Measurements from ENCODE around the gene ADAMTSL2.

DNA sequence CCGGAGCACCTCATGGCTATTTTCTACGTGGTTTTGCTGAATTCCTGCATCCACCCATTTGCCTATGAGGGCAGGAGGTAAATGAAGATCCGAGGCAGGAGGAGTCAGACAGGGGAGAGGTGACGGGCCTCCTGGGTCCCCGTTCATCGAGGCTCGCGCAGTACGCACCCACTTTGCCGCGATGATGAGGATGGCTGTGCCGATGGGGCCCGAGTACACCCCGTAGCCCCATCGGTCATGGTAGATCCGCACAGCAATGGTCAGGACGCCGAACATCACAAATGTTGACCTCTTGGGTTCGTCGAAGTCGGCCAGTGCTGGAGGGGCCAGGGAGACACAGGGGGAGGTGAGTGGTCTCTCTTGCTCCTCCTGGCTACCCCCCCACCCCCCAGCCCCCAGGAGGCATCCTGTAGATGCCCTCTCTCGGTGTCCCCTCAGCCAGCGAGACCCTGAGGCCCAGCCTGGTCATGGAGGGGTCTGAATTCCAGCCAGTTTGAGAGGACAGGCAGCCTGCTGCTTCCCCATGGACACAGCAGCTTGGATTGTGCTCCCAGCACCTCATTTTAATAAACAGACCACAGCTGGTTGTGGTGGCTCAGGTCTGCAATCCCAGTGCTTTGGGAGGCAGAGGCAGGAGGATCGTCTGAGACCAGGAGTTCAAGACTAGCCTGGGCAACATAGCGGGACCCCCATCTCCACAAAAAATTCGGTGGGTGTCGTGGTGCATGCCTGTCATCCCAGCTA, 15.6 kb upstream of the ADAMTSL2 start:
- TF ChIP-seq, protein P1, sequence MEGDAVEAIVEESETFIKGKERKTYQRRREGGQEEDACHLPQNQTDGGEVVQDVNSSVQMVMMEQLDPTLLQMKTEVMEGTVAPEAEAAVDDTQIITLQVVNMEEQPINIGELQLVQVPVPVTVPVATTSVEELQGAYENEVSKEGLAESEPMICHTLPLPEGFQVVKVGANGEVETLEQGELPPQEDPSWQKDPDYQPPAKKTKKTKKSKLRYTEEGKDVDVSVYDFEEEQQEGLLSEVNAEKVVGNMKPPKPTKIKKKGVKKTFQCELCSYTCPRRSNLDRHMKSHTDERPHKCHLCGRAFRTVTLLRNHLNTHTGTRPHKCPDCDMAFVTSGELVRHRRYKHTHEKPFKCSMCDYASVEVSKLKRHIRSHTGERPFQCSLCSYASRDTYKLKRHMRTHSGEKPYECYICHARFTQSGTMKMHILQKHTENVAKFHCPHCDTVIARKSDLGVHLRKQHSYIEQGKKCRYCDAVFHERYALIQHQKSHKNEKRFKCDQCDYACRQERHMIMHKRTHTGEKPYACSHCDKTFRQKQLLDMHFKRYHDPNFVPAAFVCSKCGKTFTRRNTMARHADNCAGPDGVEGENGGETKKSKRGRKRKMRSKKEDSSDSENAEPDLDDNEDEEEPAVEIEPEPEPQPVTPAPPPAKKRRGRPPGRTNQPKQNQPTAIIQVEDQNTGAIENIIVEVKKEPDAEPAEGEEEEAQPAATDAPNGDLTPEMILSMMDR (optimal IDR thresholded peaks at IDR 0.05 in 1 of 3, IDR thresholded peaks at IDR 0.05 in 1 of 3, conservative IDR thresholded peaks at IDR 0.05 in 1 of 3; ENCODE audit: extremely low read depth in 1 of 3, insufficient read depth in 2 of 3, low read length in 3 of 3), result no peak
- TF ChIP-seq EZH2 (IDR thresholded peaks at IDR 0.05; ENCODE audit: low read length), result no peak
